CD4-positive, alpha-beta T cell (primary cell): ENCODE measurements around the gene NPM1. TPM values are rescaled to one million over a fixed set of nuclear protein-coding genes. Genes with fewer than 3 reads are reported as not detected.
A peak's percentile ranks its signal among the peaks of the same experiment; 100 is the strongest.

Source experiments
- ATAC-seq: fragments of 200-7000 bp; cut with Tn5 transposase; one replicate; pipeline ENCODE4 v1.10.0; 2022; ENCODE audit warnings: mild to moderate bottlenecking; ENCODE audit not compliant: poor library complexity
- CTCF ChIA-PET: fragments of 350-600 bp; sonication (Branson Sonifier 250); formaldehyde crosslinking; loops from one replicate; lab custom pipeline; 2021; ENCODE audit warnings: antibody characterized with exemption, inconsistent platforms; lab: Charles Lee
- POLR2A ChIA-PET: fragments of 350-600 bp; sonication (Branson Sonifier 250); formaldehyde crosslinking; loops from one replicate; lab custom pipeline; 2021; ENCODE audit warnings: antibody characterized with exemption, inconsistent platforms; lab: Charles Lee
- DNase-seq, 14 experiments: peaks; one replicate each; pipeline ENCODE4 v3.0.0-alpha.2; 2013 to 2020; ENCODE audit warnings: mixed read lengths in 2 of 14
- H3K27ac ChIP-seq, 2 donors: one replicate each; pipeline versions ENCODE4 v1.5.1 to v1.7.0; 2013; ENCODE audit warnings: low read length in 2 of 2, low read depth in 1 of 2, mild to moderate bottlenecking in 1 of 2
- H3K27me3 ChIP-seq, 2 experiments: 1 replicate in 1 of 2; 2 replicates in 1 of 2; pipeline versions ENCODE4 v1.6.1 to v1.7.0; 2013; ENCODE audit warnings: low read length in 2 of 2, control low read depth in 1 of 2, mild to moderate bottlenecking in 1 of 2, moderate library complexity in 1 of 2; ENCODE audit not compliant: insufficient read depth in 2 of 2, control insufficient read depth in 1 of 2
- H3K36me3 ChIP-seq: one replicate; pipeline ENCODE4 v1.6.1; 2013; ENCODE audit warnings: low read length, control low read depth; ENCODE audit not compliant: insufficient read depth
- H3K4me1 ChIP-seq: one replicate; pipeline ENCODE4 v1.6.1; 2013; ENCODE audit warnings: low read length, control low read depth; ENCODE audit not compliant: insufficient read depth
- H3K4me3 ChIP-seq: one replicate; pipeline ENCODE4 v1.5.1; 2013; ENCODE audit warnings: mild to moderate bottlenecking, low read length, moderate library complexity
- H3K9me3 ChIP-seq, 2 experiments: 1 replicate in 1 of 2; 2 replicates in 1 of 2; pipeline versions ENCODE4 v1.6.1 to v1.7.0; 2013; ENCODE audit warnings: low read length in 2 of 2, mild to moderate bottlenecking in 2 of 2, control low read depth in 1 of 2, moderate library complexity in 1 of 2; ENCODE audit not compliant: control insufficient read depth in 1 of 2, insufficient read depth in 1 of 2
- H3K27ac Mint-ChIP-seq: one replicate; pipeline ENCODE4 v1.8.0; 2020; ENCODE audit warnings: mixed read lengths
- H3K27me3 Mint-ChIP-seq: one replicate; pipeline ENCODE4 v1.8.0; 2021; ENCODE audit warnings: mixed read lengths
- H3K36me3 Mint-ChIP-seq: one replicate; pipeline ENCODE4 v1.8.0; 2021; ENCODE audit warnings: low read depth, mixed read lengths
- H3K4me1 Mint-ChIP-seq: one replicate; pipeline ENCODE4 v1.8.0; 2021; ENCODE audit warnings: low read depth, mixed read lengths
- H3K4me3 Mint-ChIP-seq: one replicate; pipeline ENCODE4 v1.8.0; 2020; ENCODE audit warnings: mild to moderate bottlenecking, mixed read lengths
- H3K9me3 Mint-ChIP-seq: one replicate; pipeline ENCODE4 v1.8.0; 2020; ENCODE audit warnings: mixed read lengths
- CTCF ChIP-seq: fragments of 200-600 bp; IDR thresholded peaks from one replicate; pipeline ENCODE4 v1.8.0; 2022; ENCODE audit warnings: antibody characterized with exemption, mild to moderate bottlenecking
- intact Hi-C, 2 experiments: fragments of 100-400 bp; cut with DNase I in 1 of 2; cut with micrococcal nuclease in 1 of 2; formaldehyde crosslinking; loops; one replicate each; pipeline versions ENCODE4 v1.15.1 to v1.9.0; 2023 to 2025; cut with DNase I, micrococcal nuclease
- total RNA-seq, 174 experiments: library from RNA in 2 of 174; stranded (reverse) in 2 of 174; gene quantifications; one replicate each; pipeline ENCODE4 v1.2.3 and lab custom pipeline; 2021 to 2026

NPM1 gene
- total RNA-seq, 2 experiments from 2014 or later, result 1,243 to 1,379 TPM

- POLR2A ChIA-PET, result no interaction called here
- TF ChIP-seq CTCF, result no peak
- Histone ChIP-seq H3K27me3 (peaks cover 16 to 24% of the 10 kb centered on the region in 2 experiments), H3K36me3 (no peaks in the 10 kb centered on the region), H3K4me3 (no peak overlapping the region), H3K4me1 (peaks cover 12% of the 10 kb centered on the region), H3K9me3 (peaks cover 0 to 7% of the 10 kb centered on the region in 2 experiments), H3K27ac (no peak overlapping the region)
- H3K27me3 Mint-ChIP-seq, result peaks cover 30% of the 10 kb centered on the region
- no peaks in the 10 kb centered on the region for H3K4me1 Mint-ChIP-seq
- H3K4me3 Mint-ChIP-seq, result no peak overlapping the region
- no peaks in the 10 kb centered on the region for H3K9me3 Mint-ChIP-seq
- no peak overlapping the region for H3K27ac Mint-ChIP-seq
- intact Hi-C loops, result no loop called here
- no peaks in the 10 kb centered on the region for H3K36me3 Mint-ChIP-seq
- CTCF ChIA-PET, result no interaction called here
- ATAC-seq, result no peak
- peak in 1 of 14 experiments; percentile 15 for DNase-seq
These were observed 37.1 kb downstream of the NPM1 start for GRCh38 chr5:171424726-171425125.

- CTCF ChIA-PET, result no interaction called here
- H3K27ac Mint-ChIP-seq, result no peak overlapping the region
- Histone ChIP-seq H3K27me3 (peaks cover 15 to 18% of the 10 kb centered on the region in 2 experiments), H3K4me1 (peaks cover 4% of the 10 kb centered on the region), H3K9me3 (peaks cover 0 to 4% of the 10 kb centered on the region in 2 experiments), H3K36me3 (no peaks in the 10 kb centered on the region), H3K4me3 (no peak overlapping the region), H3K27ac (no peak overlapping the region)
- no peaks in the 10 kb centered on the region for H3K36me3 Mint-ChIP-seq
- peak in 1 of 14 experiments; percentile 2 for DNase-seq
- POLR2A ChIA-PET, result interaction anchor here (0.7 kb wide), 1 partner anchor 137 kb away, joined by 3 read pairs; no protein-coding TSS in a partner anchor
- ATAC-seq, result no peak
- peaks cover 25% of the 10 kb centered on the region for H3K27me3 Mint-ChIP-seq
- H3K9me3 Mint-ChIP-seq, result no peaks in the 10 kb centered on the region
- intact Hi-C loops, result no loop called here
- no peak overlapping the region for H3K4me3 Mint-ChIP-seq
- H3K4me1 Mint-ChIP-seq, result no peaks in the 10 kb centered on the region
- no peak for TF ChIP-seq CTCF
These were observed 38.1 kb downstream of the NPM1 start for GRCh38 chr5:171425596-171426244.

- TF ChIP-seq CTCF, result no peak
- DNase-seq (peak in 1 of 14 experiments; percentile 16), ATAC-seq (no peak)
- Histone ChIP-seq H3K36me3 (no peaks in the 10 kb centered on the region), H3K4me3 (no peak overlapping the region), H3K27me3 (peaks cover 9 to 12% of the 10 kb centered on the region in 2 experiments), H3K27ac (no peak overlapping the region), H3K4me1 (no peaks in the 10 kb centered on the region), H3K9me3 (no peaks in the 10 kb centered on the region)
- CTCF ChIA-PET, result no interaction called here
- Mint-ChIP-seq H3K9me3 (no peaks in the 10 kb centered on the region), H3K27me3 (peaks cover 20% of the 10 kb centered on the region), H3K4me3 (no peak overlapping the region), H3K27ac (no peak overlapping the region), H3K36me3 (no peaks in the 10 kb centered on the region), H3K4me1 (no peaks in the 10 kb centered on the region)
- intact Hi-C loops, result no loop called here
- POLR2A ChIA-PET, result no interaction called here
These were observed 38.6 kb downstream of the NPM1 start for GRCh38 chr5:171426266-171426665.
